ENCODE data around the gene SYT4. TPM values are rescaled to one million over a fixed set of nuclear protein-coding genes. Genes with fewer than 3 reads are reported as not detected.

Gene SYT4
- total and polyA plus RNA-seq, 2 experiments from 2014 or later, result 1.3 to 1.7 TPM

DNA sequence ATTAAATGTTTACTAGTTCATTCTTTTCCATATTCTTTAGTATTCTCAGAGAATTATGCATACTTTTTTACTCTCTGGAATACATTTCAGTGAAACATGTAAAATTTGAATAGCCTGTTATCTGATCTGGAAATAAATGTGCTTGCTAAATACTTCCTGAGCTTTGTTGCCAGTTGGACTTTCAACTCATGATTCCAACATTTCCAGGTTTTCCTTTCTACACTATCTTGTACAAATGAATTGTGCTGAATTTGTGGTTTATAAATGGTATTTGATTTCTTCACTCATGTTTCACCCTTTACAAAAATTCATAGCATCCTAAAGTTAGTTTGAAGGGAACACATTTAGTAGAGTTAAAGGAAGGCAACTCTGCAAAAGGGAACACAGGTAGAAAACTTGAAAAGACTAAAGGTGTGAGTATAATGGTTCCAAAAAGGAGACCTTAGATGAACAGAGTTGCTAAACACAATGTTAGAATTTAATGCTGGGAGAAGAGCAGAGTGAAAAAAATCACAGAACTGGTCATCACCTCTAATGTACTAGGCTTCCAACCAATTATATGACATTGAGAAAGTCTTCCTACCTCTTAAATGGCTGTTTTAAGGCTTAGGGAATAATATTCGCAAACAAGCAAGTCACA lies 28.6 kb downstream of the SYT4 start:
- Histone ChIP-seq H3K9me2 (replicated peaks; ENCODE audit: insufficient read depth) (no peaks in the 10 kb centered on the region), H3K79me2 (no peaks in the 10 kb centered on the region), H3K36me3 (replicated peaks; ENCODE audit: insufficient read depth, low read depth) (no peaks in the 10 kb centered on the region), H2AFZ (no peak overlapping the region), H3K9me3 (ENCODE audit: low read depth) (no peaks in the 10 kb centered on the region), H3K4me1 (ENCODE audit: insufficient read depth) (no peaks in the 10 kb centered on the region), H3K27me3 (no peaks in the 10 kb centered on the region), H3K4me3 (no peak overlapping the region), H3K4me2 (no peak overlapping the region), H4K20me1 (ENCODE audit: insufficient read depth, poor library complexity, severe bottlenecking) (no peaks in the 10 kb centered on the region), H3K27ac (no peak overlapping the region)
- DNase-seq (ENCODE audit: low spot score), result no peak
- TF ChIP-seq EZH2 (IDR thresholded peaks at IDR 0.05; ENCODE audit: borderline replicate concordance) (no peak), EZH2phosphoT487 (IDR thresholded peaks at IDR 0.05; ENCODE audit: low read depth, severe bottlenecking, unreplicated experiment) (no peak)
- TF ChIP-seq, protein P1, sequence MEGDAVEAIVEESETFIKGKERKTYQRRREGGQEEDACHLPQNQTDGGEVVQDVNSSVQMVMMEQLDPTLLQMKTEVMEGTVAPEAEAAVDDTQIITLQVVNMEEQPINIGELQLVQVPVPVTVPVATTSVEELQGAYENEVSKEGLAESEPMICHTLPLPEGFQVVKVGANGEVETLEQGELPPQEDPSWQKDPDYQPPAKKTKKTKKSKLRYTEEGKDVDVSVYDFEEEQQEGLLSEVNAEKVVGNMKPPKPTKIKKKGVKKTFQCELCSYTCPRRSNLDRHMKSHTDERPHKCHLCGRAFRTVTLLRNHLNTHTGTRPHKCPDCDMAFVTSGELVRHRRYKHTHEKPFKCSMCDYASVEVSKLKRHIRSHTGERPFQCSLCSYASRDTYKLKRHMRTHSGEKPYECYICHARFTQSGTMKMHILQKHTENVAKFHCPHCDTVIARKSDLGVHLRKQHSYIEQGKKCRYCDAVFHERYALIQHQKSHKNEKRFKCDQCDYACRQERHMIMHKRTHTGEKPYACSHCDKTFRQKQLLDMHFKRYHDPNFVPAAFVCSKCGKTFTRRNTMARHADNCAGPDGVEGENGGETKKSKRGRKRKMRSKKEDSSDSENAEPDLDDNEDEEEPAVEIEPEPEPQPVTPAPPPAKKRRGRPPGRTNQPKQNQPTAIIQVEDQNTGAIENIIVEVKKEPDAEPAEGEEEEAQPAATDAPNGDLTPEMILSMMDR (IDR thresholded peaks at IDR 0.05; ENCODE audit: poor library complexity), result no peak
- 92% methylated on average over 1 of the region's 1 CpG for WGBS (ENCODE audit: low lambda C conversion rate, missing lambda C conversion rate)

DNA sequence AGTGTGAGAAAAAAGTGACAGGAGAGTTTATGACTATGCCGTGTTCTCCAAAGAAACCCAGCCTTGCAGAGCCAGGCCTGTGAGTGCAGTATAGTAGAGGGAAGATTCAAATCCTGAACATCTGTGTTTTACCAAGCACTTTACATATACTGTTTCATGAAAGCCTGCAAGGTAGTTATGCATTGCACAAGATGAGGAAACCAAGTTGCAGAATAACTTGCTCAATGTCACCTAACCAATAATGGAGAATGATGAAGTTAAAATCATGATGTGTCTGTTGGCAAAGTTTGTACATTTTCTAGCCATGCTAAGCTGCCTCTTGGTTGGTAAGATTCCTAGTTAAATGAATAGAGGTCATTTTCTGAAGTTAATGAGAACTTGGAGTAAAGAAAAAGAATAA lies 29.3 kb downstream of the SYT4 start:
- Histone ChIP-seq H4K20me1 (ENCODE audit: insufficient read depth, poor library complexity, severe bottlenecking) (no peaks in the 10 kb centered on the region), H3K79me2 (no peaks in the 10 kb centered on the region), H3K36me3 (replicated peaks; ENCODE audit: insufficient read depth, low read depth) (no peaks in the 10 kb centered on the region), H2AFZ (no peak overlapping the region), H3K9me2 (replicated peaks; ENCODE audit: insufficient read depth) (no peaks in the 10 kb centered on the region), H3K4me3 (no peak overlapping the region), H3K27ac (no peak overlapping the region), H3K4me1 (ENCODE audit: insufficient read depth) (no peaks in the 10 kb centered on the region), H3K4me2 (no peak overlapping the region), H3K9me3 (ENCODE audit: low read depth) (no peaks in the 10 kb centered on the region), H3K27me3 (no peaks in the 10 kb centered on the region)
- WGBS (ENCODE audit: low lambda C conversion rate, missing lambda C conversion rate), result 88% methylated on average over 1 of the region's 1 CpG
- DNase-seq (ENCODE audit: low spot score), result no peak
- TF ChIP-seq EZH2phosphoT487 (IDR thresholded peaks at IDR 0.05; ENCODE audit: low read depth, severe bottlenecking, unreplicated experiment) (no peak), EZH2 (IDR thresholded peaks at IDR 0.05; ENCODE audit: borderline replicate concordance) (no peak)
- TF ChIP-seq, protein P1 (IDR thresholded peaks at IDR 0.05; ENCODE audit: poor library complexity), result no peak

DNA sequence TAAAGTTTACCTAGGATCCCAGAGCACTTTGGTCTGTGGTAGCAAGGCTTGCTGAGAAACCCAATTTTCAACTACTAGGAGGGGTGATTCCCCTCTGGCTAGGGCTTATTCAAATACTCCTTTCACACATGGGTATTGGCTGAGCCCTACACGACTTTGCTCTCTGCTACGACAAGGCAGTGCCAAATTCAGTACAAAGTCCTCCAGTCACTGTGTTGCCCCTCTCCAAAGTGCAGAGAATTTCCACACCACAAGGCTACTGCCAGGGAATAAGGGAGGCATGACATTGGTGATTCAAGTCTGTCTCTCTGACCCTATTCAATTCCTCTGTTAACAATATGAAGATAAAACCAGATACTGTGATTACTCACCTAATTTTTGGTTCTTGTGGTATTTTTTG lies 38.9 kb downstream of the SYT4 start:
- H3K27ac ChIP-seq, result no peak overlapping the region
- H3K27me3 ChIP-seq, result no peaks in the 10 kb centered on the region
- H2AFZ ChIP-seq, result no peak overlapping the region
- H3K4me1 ChIP-seq (ENCODE audit: insufficient read depth), result no peaks in the 10 kb centered on the region
- no peaks in the 10 kb centered on the region for H4K20me1 ChIP-seq (ENCODE audit: insufficient read depth, poor library complexity, severe bottlenecking)
- H3K9me3 ChIP-seq (ENCODE audit: low read depth), result no peaks in the 10 kb centered on the region
- no peaks in the 10 kb centered on the region for H3K79me2 ChIP-seq
- H3K36me3 ChIP-seq (replicated peaks; ENCODE audit: insufficient read depth, low read depth), result no peaks in the 10 kb centered on the region
- 77% methylated on average over 2 of the region's 2 CpGs for WGBS (ENCODE audit: low lambda C conversion rate, missing lambda C conversion rate)
- H3K4me2 ChIP-seq, result no peak overlapping the region
- no peak for DNase-seq (ENCODE audit: low spot score)
- TF ChIP-seq EZH2phosphoT487 (IDR thresholded peaks at IDR 0.05; ENCODE audit: low read depth, severe bottlenecking, unreplicated experiment) (no peak), EZH2 (IDR thresholded peaks at IDR 0.05; ENCODE audit: borderline replicate concordance) (no peak)
- TF ChIP-seq, protein P1 (IDR thresholded peaks at IDR 0.05; ENCODE audit: poor library complexity), result no peak
- H3K4me3 ChIP-seq, result no peak overlapping the region
- no peaks in the 10 kb centered on the region for H3K9me2 ChIP-seq (replicated peaks; ENCODE audit: insufficient read depth)
